ENCODE results near the gene ECI2.

- TF ChIP-seq POLR2A (IDR thresholded peaks at IDR 0.05; ENCODE audit: low read length): no peak
- no peak for TF ChIP-seq GATA1 (IDR thresholded peaks at IDR 0.05; ENCODE audit: low read depth, low read length)
Measured at GRCh38 chr6:4155848-4156466, 20.6 kb upstream of the ECI2 start.
